Neural cell (in vitro differentiated cells): ENCODE data around the gene NAP1L1.

Source experiments
- EP300 ChIP-seq: fragments of 450-650 bp; conservative IDR thresholded peaks from 2 replicates; pipeline ENCODE4 v1.6.1; 2014; ENCODE audit warnings: antibody characterized with exemption, mild to moderate bottlenecking, moderate library complexity; ENCODE audit not compliant: poor library complexity, severe bottlenecking
- RAD21 ChIP-seq: fragments of 450-650 bp; conservative IDR thresholded peaks from 2 replicates; pipeline ENCODE4 v1.6.1; 2014; ENCODE audit warnings: antibody characterized with exemption, mild to moderate bottlenecking, moderate library complexity
- TF ChIP-seq, protein P1 (sequence below): fragments of 450-650 bp; IDR thresholded peaks from 2 replicates; pipeline ENCODE4 v1.5.1; 2014; ENCODE audit warnings: antibody characterized with exemption, mild to moderate bottlenecking, moderate library complexity; ENCODE audit not compliant: poor library complexity, severe bottlenecking

DNA sequence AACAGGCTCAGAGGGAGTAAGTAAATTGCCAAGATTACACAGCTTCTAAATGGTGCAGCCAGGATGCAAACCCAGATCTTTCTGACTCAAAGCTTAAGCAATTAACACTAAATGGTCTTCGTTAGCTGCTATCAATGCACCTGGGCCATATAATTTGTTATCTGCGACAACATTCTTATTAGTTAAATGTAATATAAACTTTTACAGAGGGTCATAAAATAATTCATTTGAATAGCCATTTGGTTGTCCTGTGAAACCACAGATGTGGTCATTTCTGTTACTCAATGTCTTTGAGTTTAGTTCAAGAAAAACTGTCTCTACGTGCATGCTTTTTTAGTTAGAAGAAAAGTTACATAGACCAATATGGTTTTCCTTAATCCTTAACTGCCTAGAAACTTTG is 22.1 kb upstream of the NAP1L1 start:
- no peak for TF ChIP-seq RAD21
- no peak for TF ChIP-seq EP300
- TF ChIP-seq, protein P1, sequence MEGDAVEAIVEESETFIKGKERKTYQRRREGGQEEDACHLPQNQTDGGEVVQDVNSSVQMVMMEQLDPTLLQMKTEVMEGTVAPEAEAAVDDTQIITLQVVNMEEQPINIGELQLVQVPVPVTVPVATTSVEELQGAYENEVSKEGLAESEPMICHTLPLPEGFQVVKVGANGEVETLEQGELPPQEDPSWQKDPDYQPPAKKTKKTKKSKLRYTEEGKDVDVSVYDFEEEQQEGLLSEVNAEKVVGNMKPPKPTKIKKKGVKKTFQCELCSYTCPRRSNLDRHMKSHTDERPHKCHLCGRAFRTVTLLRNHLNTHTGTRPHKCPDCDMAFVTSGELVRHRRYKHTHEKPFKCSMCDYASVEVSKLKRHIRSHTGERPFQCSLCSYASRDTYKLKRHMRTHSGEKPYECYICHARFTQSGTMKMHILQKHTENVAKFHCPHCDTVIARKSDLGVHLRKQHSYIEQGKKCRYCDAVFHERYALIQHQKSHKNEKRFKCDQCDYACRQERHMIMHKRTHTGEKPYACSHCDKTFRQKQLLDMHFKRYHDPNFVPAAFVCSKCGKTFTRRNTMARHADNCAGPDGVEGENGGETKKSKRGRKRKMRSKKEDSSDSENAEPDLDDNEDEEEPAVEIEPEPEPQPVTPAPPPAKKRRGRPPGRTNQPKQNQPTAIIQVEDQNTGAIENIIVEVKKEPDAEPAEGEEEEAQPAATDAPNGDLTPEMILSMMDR = no peak
